NOMO-1 treated with dmso at 0.1 percent for 144 hours (cell line): ENCODE results near the gene PCDHB1.
A peak's percentile ranks its signal among the peaks of the same experiment; 100 is the strongest.

Source experiments
- DNase-seq: peaks from one replicate; lab custom pipeline; 2025; ENCODE audit not compliant: unreplicated experiment; lab: John Stamatoyannopoulos, UW

PCDHB1 gene

GRCh38 chr5:141050622-141051520 is at the start of gene PCDHB1:
TSS of gene PCDHB1 (plus strand) at chr5:141051374. CDS start at chr5:141051471, 97 bp downstream.
- no peak for DNase-seq

- no peak for DNase-seq
These were observed 49.7 kb upstream of the PCDHB1 start for GRCh38 chr5:141001446-141001843.

GRCh38 chr5:141001844-141002604 is 49.1 kb upstream of the PCDHB1 start:
- DNase-seq: no peak

- no peak for DNase-seq
These were observed 48.6 kb upstream of the PCDHB1 start for GRCh38 chr5:141002605-141002965.

- DNase-seq: no peak
These were observed 48.1 kb upstream of the PCDHB1 start for GRCh38 chr5:141003031-141003430.

GRCh38 chr5:141003791-141004611 is 47.2 kb upstream of the PCDHB1 start:
- no peak for DNase-seq

GRCh38 chr5:141007791-141008190 is 43.4 kb upstream of the PCDHB1 start:
- DNase-seq: no peak

GRCh38 chr5:141010047-141010793 is 41.0 kb upstream of the PCDHB1 start:
- DNase-seq: no peak

GRCh38 chr5:141017943-141018342 is 33.2 kb upstream of the PCDHB1 start:
- no peak for DNase-seq

GRCh38 chr5:141022384-141022783 is 28.8 kb upstream of the PCDHB1 start:
- no peak for DNase-seq

GRCh38 chr5:141031006-141031405 is 20.2 kb upstream of the PCDHB1 start:
- DNase-seq: no peak

- DNase-seq: no peak
These were observed 18.5 kb upstream of the PCDHB1 start for GRCh38 chr5:141032626-141033025.

GRCh38 chr5:141039061-141039460 is 12.1 kb upstream of the PCDHB1 start:
- DNase-seq: no peak

GRCh38 chr5:141039517-141039916 is 11.7 kb upstream of the PCDHB1 start:
- no peak for DNase-seq

- no peak for DNase-seq
These were observed 10.9 kb upstream of the PCDHB1 start for GRCh38 chr5:141040093-141040770.

- DNase-seq: peak; percentile 24
These were observed 10.3 kb upstream of the PCDHB1 start for GRCh38 chr5:141040771-141041426.

GRCh38 chr5:141041427-141041785 is 9.8 kb upstream of the PCDHB1 start:
- no peak for DNase-seq

- DNase-seq: no peak
These were observed 8.6 kb upstream of the PCDHB1 start for GRCh38 chr5:141042555-141042954.

GRCh38 chr5:141051521-141051866 is 320 bp downstream of the PCDHB1 start:
- DNase-seq: no peak

- DNase-seq: no peak
These were observed 26.7 kb downstream of the PCDHB1 start for GRCh38 chr5:141077826-141078225.
